Thyroid gland (tissue), 4 donors: ENCODE data around the gene MTHFD1L. TPM values are rescaled to one million over a fixed set of nuclear protein-coding genes. Genes with fewer than 3 reads are reported as not detected.
"Not testable (repeated sequence)": the region's sequence is repeated elsewhere in the genome, so short reads cannot be mapped to it uniquely, and the experiment has no call there.

Experiments used
- DNase-seq, 2 donors: peaks; one replicate each; pipeline ENCODE4 v3.0.0-alpha.2; 2019
- H3K27ac ChIP-seq, 3 donors: fragments of 200-600 bp; sonication (generic); 1 replicate in 2 of 3; 2 replicates in 1 of 3; pipeline ENCODE4 v1.5.1; 2016 to 2019; ENCODE audit warnings: mild to moderate bottlenecking in 1 of 3, moderate library complexity in 1 of 3
- H3K27me3 ChIP-seq: fragments of 200-600 bp; sonication (generic); one replicate; pipeline ENCODE4 v1.5.1; 2019
- H3K36me3 ChIP-seq, 2 donors: fragments of 200-600 bp; sonication (generic); one replicate each; pipeline ENCODE4 v1.5.1; 2016 to 2019
- H3K4me1 ChIP-seq, 2 donors: fragments of 200-600 bp; sonication (generic); one replicate each; pipeline ENCODE4 v1.5.1; 2017 to 2019
- H3K4me3 ChIP-seq, 3 donors: fragments of 200-600 bp; sonication (generic); replicated peaks in 1 of 3; 1 replicate in 2 of 3; 2 replicates in 1 of 3; pipeline ENCODE4 v1.5.1; 2016; ENCODE audit warnings: mild to moderate bottlenecking in 1 of 3
- H3K9me3 ChIP-seq: fragments of 200-600 bp; sonication (generic); one replicate; pipeline ENCODE4 v1.5.1; 2017
- POLR2A ChIP-seq, 2 donors: fragments of 450-650 bp; IDR thresholded peaks; one replicate each; pipeline ENCODE4 v1.6.1; 2017; ENCODE audit warnings: antibody characterized with exemption in 2 of 2, mild to moderate bottlenecking in 2 of 2, moderate library complexity in 1 of 2
- WGBS, 2 donors: methylation state at CpG; one replicate each; pipeline ENCODE4 v1.1.5; 2017; 5-methylcytosine and 5-hydroxymethylcytosine counted together
- intact Hi-C: fragments of 100-400 bp; cut with DNase I; formaldehyde crosslinking; loops from one replicate; pipeline ENCODE4 v1.15.1; 2023
- total RNA-seq, 4 donors: library from RNA; depleted of rRNA; stranded (reverse); fragments of >200 nt; gene quantifications; one replicate each; pipeline ENCODE4 v1.2.3, GENCODE V29; 2016
- TF ChIP-seq, protein P1 (sequence below), 6 experiments: fragments of 200-600 bp in 3 of 6; fragments of 450-650 bp in 3 of 6; sonication (generic) in 3 of 6; IDR thresholded peaks; one replicate each; pipeline ENCODE4 v1.5.1; 2016 to 2019; ENCODE audit warnings: antibody characterized with exemption in 6 of 6, mild to moderate bottlenecking in 2 of 6, inconsistent platforms in 1 of 6, moderate library complexity in 1 of 6

Gene MTHFD1L
- total RNA-seq, 4 donors from 2014 or later = 8.7 to 14.6 (median 11.0) TPM

DNA sequence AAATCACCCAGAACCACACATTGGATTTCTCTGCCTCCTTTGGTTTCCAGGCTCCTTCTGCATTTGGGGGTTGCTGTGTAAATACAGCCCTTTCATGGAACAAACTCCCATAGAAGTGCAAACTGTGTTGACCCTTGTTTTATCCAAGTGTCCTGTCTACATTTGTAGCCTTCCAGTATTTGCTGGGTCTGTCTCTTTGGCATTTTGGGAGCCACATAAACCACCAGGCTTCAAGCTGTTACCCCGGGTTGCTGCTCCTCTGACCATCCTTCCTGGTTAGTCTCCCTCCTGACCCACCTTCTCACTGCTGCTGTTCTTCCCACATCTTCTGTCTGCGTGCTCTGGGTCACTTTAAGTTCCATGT lies 7.6 kb upstream of the MTHFD1L start:
- DNase-seq = no peak
- intact Hi-C loops = no loop called here

GRCh38 chr6:150861448-150862168 lies 3.9 kb upstream of the MTHFD1L start:
- H3K4me3 ChIP-seq, DNase-seq, H3K9me3 ChIP-seq, H3K27ac ChIP-seq, H3K27me3 ChIP-seq, H3K36me3 ChIP-seq, intact Hi-C loops: not testable (repeated sequence)
- H3K4me1 ChIP-seq = peaks cover 11 to 14% of the 10 kb centered on the region in 2 donors
- WGBS, 2 donors = 83 to 87% methylated on average over 8 of the region's 8 CpGs

More for the DNA sequence above, 7.6 kb upstream of the MTHFD1L start:
- Histone ChIP-seq H3K36me3 (no peaks in the 10 kb centered on the region), H3K4me3 (no peak overlapping the region), H3K9me3 (no peaks in the 10 kb centered on the region), H3K27me3 (no peaks in the 10 kb centered on the region), H3K4me1 (peaks cover 11 to 14% of the 10 kb centered on the region in 2 donors), H3K27ac (peak overlapping the region in 1 of 3 donors; percentile 18)
- 92 to 93% methylated on average over 2 of the region's 2 CpGs for WGBS, 2 donors
- TF ChIP-seq POLR2A (IDR thresholded peaks at IDR 0.05) = no peak
- TF ChIP-seq, protein P1, sequence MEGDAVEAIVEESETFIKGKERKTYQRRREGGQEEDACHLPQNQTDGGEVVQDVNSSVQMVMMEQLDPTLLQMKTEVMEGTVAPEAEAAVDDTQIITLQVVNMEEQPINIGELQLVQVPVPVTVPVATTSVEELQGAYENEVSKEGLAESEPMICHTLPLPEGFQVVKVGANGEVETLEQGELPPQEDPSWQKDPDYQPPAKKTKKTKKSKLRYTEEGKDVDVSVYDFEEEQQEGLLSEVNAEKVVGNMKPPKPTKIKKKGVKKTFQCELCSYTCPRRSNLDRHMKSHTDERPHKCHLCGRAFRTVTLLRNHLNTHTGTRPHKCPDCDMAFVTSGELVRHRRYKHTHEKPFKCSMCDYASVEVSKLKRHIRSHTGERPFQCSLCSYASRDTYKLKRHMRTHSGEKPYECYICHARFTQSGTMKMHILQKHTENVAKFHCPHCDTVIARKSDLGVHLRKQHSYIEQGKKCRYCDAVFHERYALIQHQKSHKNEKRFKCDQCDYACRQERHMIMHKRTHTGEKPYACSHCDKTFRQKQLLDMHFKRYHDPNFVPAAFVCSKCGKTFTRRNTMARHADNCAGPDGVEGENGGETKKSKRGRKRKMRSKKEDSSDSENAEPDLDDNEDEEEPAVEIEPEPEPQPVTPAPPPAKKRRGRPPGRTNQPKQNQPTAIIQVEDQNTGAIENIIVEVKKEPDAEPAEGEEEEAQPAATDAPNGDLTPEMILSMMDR (IDR thresholded peaks at IDR 0.05) = no peak

- Histone ChIP-seq H3K36me3 (no peaks in the 10 kb centered on the region), H3K27me3 (no peaks in the 10 kb centered on the region), H3K27ac (no peak overlapping the region), H3K4me1 (no peaks in the 10 kb centered on the region), H3K9me3 (no peaks in the 10 kb centered on the region), H3K4me3 (no peak overlapping the region)
- no peak for DNase-seq
- intact Hi-C loops = no loop called here
- TF ChIP-seq, protein P1 (IDR thresholded peaks at IDR 0.05) = no peak
- TF ChIP-seq POLR2A (IDR thresholded peaks at IDR 0.05) = no peak
- WGBS, 2 donors = 93 to 95% methylated on average over 7 of the region's 7 CpGs
Measured at GRCh38 chr6:150863213-150863928, 2.1 kb upstream of the MTHFD1L start.

DNA sequence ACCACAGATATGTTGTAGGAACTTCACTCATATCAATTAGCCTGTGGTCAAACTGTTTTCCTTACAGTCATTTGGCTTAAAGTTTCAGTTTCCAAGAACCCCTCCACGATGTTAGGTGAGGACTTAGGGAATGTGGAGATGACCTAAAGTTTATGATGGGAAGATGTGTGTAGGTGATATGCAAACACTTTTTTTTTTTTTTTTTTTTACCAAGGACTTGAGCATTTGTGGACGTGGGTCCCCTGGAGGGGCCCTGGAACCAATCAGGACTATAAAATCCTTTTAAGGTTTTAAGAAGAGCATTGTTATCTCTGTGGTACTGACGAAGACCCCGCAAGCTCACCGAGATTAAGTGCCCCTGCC lies 478 bp upstream of the MTHFD1L start:
- WGBS, 2 donors = 16 to 17% methylated on average over 5 of the region's 5 CpGs
- H3K36me3 ChIP-seq = no peaks in the 10 kb centered on the region
- TF ChIP-seq, protein P1 (IDR thresholded peaks at IDR 0.05) = no peak
- TF ChIP-seq POLR2A (IDR thresholded peaks at IDR 0.05) = no peak
- H3K27ac ChIP-seq = peak overlapping the region; percentile 47 to 85 (median 75)
- no peaks in the 10 kb centered on the region for H3K27me3 ChIP-seq
- H3K9me3 ChIP-seq = no peaks in the 10 kb centered on the region
- intact Hi-C loops = no loop called here
- no peak for DNase-seq
- no peaks in the 10 kb centered on the region for H3K4me1 ChIP-seq
- peak overlapping the region; percentile 43 to 79 (median 63) for H3K4me3 ChIP-seq

GRCh38 chr6:150866147-150866990 lies 867 bp downstream of the MTHFD1L start:
- 2 to 16% methylated on average over 6 to 22 of the region's 95 CpGs for WGBS, 2 donors
- H3K4me3 ChIP-seq = peak overlapping the region; percentile 18 to 79 (median 63)
- H3K27ac ChIP-seq = peak overlapping the region; percentile 65 to 85 (median 83)
- H3K9me3 ChIP-seq = no peaks in the 10 kb centered on the region
- no peaks in the 10 kb centered on the region for H3K27me3 ChIP-seq
- no peaks in the 10 kb centered on the region for H3K36me3 ChIP-seq
- no peaks in the 10 kb centered on the region for H3K4me1 ChIP-seq
- DNase-seq = peak; percentile 79 to 82
- TF ChIP-seq, protein P1 (IDR thresholded peaks at IDR 0.05) = peak in 1 of 6 experiments; percentile 9
- peak in 1 of 2 donors; percentile 56 for TF ChIP-seq POLR2A (IDR thresholded peaks at IDR 0.05)
- intact Hi-C loops = no loop called here
